ENCODE measurements around the gene PEAK1.
"Not testable (repeated sequence)": the region's sequence is repeated elsewhere in the genome, so short reads cannot be mapped to it uniquely, and the experiment has no call there.

Gene PEAK1

DNA sequence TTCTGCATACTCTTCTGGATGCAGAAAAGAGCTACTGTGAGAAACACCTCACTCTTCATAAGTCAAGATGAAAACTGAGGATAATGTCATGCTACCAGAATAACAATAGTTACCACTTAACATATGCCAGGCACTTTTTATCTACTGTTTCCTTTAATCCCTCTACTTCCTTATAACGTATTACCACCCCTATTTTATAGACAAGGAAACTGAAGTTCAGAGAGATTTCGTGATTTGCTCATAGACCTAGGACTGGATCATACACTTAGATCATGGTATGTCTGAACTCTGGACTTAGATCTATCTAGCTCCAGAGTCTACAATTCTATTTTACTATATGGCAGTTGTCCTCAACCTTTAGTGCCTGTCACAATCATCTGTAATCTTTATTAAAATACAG lies 193.3 kb downstream of the PEAK1 start:
- no peak for DNase-seq (ENCODE audit: low read depth, low spot score)

DNA sequence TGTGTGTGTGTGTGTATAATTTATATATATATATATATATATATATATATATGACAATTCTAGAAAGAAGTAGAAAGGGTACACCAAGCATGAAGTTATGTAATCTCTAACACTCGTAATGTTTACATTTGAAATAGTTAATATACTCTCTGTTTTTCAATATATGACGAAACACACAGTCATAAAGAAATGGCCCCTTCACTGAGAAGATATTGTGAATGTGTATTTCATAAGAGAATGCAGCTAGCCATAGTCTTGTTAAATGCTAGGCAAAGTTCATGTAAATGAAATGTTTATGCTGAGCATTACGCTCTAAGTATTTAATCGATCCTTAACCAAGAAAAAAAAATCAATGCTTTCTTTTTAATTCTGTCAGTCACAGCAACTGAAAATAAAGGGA lies 194.3 kb downstream of the PEAK1 start:
- DNase-seq (ENCODE audit: low read depth, low spot score): no peak

DNA sequence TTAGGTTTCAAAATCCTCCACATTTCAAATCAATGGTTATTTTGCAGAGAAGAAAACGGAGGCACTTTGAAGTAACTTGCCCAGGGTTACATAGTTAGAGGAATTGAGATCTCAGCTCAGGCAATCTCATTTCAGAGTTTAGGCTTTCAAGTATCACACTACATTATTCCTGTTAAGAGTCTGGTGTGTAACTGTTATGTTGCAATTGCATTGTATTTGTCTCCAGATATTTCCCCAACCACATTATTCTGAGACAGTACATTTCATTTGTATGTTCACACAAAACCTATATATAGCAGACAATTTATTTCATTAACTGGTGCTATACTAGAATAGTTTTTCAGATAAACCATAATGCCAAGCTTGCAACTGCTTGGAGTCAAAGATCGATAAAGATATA lies 194.8 kb downstream of the PEAK1 start:
- DNase-seq (ENCODE audit: low read depth, low spot score): no peak

DNA sequence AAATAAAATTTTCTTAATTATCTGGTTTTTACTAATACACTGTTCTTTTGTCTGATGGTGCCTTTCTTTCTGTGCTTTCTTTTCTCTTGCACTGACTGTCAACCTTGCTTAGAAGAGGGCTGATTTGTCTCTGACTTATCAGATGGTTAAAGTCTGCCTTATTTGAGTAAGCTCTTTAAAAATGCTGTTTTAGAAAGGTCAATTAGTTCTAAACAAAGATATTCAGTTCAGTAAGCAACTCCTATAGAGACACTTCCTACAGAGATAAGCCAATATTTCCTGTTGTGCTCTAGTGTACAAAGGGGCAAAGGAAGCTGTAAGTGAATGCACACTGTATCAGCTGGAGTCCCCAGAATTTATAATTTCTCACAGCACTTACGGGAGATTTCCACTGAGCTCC lies 195.6 kb downstream of the PEAK1 start:
- no peak for DNase-seq (ENCODE audit: low read depth, low spot score)

DNA sequence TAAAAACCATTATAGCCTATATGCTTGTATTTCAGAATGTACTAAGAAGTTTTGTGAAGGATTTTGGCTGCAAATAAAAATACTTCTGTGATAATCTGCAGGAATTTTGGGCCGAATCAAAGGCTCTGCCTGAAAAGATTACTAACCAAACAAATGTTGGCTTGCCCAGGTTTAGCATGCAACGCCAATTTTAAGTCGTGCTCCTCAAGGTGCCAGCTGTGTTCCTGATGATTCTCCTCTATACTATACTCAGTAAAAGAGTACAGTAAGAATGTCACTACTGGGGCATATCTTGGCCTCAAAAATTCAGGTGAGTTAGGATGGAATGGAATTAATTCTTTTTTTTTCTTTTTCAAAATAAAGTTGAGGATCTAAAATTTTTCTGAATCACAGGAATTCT lies 198.2 kb downstream of the PEAK1 start:
- no peak for DNase-seq (ENCODE audit: low read depth, low spot score)

DNA sequence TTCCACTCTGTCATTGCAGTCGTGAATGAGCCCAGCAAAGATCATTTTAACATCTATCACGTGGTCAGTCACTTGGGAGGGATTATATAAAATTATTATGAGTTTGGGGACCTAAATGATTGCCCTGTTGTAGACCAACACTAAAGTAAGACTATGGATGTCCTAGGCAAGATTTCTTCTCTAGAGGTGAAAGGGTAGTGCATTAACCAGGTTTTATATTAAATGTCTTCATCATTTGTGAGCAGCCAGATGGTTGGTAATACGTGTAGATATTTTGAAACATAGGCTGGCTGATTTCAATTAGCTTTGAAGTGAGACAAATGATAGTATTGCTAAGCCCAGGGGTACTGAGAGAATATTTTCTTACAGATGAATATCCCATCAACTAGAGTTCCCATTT lies 198.7 kb downstream of the PEAK1 start:
- no peak for DNase-seq (ENCODE audit: low read depth, low spot score)

DNA sequence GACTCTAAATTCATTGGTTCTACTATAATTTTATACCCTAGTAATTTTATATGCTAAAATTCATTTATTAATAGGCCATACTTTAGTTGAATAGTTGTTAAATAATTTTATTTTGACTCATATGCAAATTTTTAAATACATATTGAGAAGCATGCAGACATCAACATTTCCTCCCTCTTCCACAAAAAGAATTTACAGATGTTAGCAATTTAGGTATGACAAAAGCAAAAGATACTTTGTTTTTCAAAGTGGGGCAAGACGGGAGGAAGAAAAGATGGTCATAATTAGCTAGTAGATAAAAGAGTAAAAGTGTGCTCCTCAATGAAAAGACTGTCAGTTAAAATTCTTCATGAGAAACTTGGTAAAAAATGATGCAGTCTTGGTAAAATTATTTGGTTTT lies 200.1 kb downstream of the PEAK1 start:
- no peak for DNase-seq (ENCODE audit: low read depth, low spot score)

DNA sequence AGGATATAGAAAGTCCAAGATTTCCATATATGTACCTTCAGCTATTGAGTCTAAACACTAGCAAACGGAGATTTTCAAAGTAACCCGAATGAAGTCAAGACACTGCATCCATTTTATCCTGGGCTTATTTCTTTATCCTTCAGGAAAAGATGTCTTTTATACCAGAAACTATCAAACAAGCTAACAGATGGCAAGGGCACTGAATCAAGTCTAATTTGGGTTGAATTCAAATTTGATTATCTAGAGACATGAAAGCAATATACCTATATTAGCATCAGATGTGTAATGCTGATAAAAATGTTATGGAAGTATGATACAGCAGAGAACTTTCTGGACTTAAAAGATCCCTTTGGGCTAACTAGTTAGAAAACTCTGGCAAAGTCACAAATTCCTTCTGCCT lies 210.7 kb downstream of the PEAK1 start:
- DNase-seq (ENCODE audit: low read depth, low spot score): no peak

DNA sequence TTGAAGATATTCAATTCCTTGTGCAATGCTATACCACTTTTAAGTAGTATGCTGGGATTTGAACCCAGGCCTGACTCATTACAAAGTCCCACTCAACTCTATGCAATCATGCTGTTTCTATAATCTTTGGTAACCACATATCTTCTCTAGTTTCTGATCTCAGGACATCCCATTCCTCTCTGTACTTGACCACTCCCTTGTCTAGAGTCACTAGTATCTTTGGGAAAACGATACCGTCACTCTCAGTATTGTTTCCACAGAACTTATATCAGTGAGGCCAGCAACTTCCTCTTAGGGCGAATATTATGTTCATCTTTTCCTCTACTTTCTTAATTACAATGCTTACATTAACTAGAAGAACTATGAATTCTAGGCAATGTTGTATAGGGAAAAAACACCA lies 211.7 kb downstream of the PEAK1 start:
- no peak for DNase-seq (ENCODE audit: low read depth, low spot score)

DNA sequence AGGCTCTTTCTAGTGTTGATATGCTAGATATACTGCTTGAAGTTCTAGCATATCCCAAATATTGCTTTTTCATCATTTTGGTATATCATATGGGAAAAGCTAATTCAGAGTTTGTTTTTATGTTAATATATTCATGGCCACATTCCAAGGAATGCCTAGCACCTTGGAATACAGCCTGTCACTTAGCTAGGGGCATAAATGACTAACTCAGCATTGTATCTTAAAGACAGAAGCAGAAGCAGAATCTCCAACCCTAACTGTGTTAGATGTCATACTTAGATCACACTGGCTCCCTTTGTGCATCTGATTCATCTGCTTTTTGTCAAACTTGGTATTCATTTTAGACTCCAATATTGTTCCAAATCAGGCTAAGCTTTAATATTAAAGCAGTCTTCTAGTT lies 218.2 kb downstream of the PEAK1 start:
- no peak for DNase-seq (ENCODE audit: low read depth, low spot score)

DNA sequence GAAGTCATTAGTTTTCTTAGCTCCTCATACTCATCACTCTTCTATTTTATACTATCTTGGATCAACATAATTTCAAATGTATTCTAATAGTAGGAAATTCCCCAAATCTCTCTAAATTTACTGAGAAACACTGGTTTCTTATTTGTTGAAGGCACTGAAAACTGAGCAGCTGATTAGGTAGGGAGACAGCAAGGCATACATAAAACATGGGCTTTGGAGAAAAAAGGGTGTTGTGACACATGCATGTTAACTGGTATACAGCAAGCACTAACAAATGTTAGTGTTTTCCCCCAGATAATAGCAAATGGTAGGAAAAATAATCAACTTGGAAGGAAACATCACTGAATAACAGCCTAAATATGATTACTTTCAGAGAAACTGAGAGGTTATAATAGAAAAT lies 223.5 kb downstream of the PEAK1 start:
- DNase-seq (ENCODE audit: low read depth, low spot score): no peak

DNA sequence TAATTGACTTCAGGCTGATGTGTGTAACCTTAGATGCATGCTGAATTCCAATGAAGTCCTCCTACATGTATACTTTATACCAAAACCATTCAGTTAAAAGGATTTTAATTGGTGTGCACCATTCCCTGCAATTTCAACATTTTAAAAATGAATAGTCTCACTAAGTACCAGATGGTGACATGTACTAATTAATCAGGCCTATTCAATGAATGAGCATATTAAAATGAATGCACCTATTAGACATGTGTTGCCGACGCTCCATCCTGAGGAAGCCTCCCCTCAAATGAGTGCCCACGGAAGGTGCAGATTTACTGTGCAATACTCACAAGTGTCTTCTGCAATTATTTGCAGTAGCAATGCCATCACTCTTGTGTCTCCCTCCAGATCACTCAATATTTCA lies 224.3 kb downstream of the PEAK1 start:
- DNase-seq (ENCODE audit: low read depth, low spot score): no peak

DNA sequence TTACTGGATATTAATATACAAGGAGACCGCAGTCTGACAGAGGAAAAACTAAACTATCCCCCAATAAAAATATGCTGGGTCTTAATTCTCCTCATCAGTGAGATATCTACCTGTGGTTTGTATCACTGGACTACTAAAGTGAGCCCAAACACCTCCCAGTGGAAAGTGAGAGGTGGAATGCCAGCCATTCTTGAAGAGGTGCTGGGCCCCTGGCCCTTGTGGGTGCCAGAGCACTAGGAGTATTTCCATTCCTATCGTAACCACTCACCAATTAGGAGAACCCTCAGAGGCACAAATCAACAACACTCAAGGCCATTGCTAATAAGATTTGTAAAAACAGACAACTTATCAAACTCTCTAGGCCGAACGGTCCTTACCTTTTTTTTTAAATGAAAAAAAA lies 227.5 kb downstream of the PEAK1 start:
- DNase-seq (ENCODE audit: low read depth, low spot score): no peak

DNA sequence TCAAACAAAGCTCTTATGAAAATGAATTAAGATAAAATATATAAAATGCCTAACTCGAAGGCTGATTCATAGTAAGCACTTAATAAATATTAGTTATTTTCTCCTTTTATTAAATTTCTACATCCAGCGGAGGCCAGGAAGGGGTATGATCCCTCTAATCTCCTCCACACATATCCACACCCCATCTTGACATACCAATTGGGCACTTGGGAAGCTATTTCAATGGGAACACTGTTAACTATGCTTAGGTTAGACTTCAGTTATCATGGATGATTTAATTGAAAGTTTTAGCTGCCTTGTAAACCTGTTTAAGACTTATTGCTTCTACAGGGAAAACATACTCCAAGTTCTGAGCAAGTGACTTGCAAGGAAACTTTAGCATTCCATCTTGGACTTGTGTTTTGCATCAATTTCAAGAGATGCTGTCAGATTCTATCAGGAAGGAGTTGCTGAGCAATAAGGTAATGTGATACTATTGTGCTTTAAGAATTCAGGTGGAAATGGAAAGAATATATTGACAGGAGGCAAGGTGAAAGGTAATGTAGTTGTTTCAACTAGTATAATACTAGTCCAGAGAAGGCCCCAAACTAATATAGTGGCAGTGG lies 228.6 kb downstream of the PEAK1 start:
- DNase-seq (ENCODE audit: low read depth, low spot score): no peak

DNA sequence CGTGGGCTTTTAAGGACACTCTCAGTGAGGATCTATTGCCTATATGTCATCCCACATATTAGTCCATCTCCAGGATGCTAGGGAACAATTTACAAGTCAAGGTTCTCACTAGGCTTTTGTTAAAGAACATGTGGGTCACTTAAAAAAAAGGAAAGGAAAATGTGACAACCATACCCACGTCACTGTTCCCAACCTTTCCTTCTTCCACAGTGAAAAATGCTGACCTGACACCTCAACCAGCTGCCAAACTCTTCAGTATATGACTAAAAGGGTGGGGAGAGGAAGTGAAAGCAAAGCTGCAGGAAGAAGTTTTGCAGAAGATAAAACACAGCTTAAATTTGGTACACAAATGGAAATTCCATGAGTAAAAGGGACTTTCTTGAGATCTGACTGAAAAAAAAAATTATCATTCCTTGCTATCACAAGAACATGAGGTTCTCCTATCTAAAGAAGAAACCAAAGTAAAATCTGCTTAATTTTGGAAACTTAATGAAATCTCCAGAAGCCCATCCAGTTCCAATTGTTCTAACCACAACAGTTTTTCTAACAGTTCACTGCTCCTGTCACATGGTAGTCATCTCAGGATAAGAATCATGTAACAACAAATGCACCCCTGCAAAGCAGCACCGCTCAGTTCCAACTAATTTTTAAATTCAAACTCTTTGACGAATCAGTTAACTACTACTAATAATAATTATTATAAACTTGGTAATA lies 232.0 kb downstream of the PEAK1 start:
- no peak for DNase-seq (ENCODE audit: low read depth, low spot score)

DNA sequence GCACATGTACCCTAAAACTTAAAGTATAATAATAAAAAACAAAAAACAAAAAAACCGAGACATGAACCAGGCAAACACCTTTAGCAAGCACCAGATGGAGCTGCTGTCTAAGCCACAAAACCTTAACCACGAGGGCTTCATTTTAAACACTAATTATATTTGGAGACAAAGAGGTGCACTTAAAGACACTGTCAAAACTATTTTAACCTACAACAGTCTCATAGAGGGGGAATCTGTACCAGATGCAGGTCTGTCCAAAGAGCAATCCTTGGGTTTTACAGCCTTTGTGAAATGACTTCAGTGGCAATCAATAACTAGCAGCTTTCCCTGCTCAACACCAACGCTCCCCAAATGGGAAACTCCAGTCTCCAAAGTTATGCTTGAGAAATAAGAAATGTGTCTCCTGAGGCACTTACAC lies 233.3 kb downstream of the PEAK1 start:
- DNase-seq (ENCODE audit: low read depth, low spot score): no peak

DNA sequence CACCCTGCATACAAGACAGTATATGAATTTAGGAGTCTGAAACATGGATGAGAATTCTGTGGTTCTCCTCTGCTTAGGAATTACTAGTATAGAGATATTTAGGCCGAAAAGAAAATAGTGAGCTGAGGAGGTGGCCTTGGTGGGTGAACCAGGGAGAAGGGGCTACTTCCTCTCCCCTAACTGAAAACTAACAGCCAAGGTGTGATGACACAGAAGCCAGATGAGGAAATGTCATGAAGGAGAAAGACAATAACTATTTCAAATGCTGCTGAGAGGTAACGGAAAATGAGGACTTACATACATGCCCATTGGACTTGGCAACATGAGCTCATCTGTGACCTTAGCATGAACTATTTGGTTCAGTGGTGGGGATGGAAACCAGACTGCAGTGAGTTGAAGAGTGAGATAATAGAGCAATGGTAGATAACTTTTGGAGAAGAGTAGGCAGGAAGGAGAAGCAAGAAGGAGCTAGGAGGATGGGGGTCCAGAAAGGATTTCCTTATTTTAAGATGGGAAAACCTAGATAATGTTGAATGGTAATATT lies 234.6 kb downstream of the PEAK1 start:
- DNase-seq (ENCODE audit: low read depth, low spot score): no peak

DNA sequence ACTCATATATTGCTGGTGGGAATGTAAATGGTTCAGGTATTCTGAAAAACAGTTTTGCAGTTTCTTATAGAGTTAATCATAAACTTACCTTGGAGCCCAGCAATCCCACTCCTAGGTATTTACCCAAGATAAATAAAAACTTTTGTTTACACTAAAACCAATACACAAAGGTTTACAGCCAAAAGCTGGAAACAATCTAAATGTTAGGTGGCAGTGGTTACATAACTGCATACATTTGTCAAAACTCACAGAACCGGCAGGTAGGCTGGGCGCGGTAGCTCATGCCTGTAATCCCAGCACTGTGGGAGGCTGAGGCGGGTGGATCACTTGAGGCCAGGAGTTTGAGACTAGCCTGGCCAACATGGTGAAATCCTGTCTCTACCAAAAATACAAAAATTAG lies 235.6 kb downstream of the PEAK1 start:
- DNase-seq (ENCODE audit: low read depth, low spot score): not testable (repeated sequence)

DNA sequence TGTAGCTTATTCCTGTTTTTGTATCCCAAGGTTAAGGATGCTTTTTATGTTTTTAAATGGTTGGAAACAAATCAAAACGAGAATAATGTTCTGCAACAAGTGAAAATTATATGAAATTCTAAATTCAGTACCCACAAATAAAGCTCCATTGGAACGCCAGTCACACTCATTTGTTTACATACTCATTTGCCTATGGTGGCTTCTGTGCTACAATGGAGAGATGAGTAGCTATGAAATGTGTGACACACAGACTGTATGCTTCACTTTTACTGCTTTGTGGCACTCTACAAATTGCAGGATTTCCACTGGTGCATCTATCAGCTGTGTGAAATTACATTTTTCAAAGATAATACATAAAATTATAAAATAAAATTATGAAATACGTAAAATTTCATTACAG lies 236.8 kb downstream of the PEAK1 start:
- DNase-seq (ENCODE audit: low read depth, low spot score): no peak

DNA sequence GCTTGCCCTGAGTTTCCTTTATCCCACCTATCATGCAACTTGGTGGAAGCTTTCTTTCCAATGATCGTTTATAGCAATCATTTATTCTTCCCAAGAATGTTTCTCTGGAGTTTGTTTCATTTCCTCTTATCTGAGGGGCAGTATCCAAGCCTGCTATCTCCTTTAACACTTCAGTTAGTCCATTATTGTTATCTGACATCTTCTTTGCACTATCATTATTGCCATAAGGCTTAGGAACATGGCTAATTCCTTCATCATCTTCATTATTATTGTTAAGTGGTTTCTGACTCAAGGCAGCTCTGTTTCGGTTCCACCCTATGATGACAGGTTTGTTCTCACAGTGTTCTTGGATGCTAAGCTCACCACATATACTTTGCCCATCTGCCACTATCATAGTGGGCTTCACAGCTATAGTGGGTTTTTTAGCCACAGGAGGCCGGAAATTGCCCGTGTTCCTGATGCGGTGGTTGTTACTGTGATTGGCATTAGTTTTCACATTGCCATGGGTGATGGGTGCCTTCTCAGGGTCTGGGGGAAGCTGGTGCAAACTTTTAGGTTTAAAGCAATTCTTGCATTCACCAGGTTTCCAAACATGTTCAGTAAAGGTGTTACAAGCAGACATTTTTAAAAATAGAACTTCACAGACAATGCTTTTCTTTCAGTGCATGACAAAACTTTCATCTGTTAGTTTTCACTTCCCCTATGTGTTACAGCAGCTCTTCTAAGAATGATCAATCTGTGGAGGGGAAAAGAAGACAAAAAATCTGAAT lies 238.4 kb downstream of the PEAK1 start:
- DNase-seq (ENCODE audit: low read depth, low spot score): no peak

DNA sequence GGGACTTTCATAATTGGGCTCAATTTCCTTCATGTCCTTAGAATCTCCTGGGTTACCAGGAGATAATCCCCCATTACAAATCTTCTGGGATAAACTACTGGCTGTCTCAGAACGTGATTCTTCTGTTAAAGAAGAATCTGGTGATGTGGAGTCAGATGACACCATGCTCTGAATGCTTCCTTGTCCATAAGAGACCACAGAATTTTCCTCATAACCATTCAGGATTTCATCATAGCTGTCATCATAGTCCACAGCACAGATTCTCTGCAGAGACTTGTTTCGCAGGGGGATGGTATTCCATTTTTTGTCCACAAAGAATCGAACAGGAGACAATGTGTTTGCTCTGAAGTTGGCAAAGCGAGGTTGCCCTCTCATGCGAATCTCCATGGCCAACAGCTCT lies 239.1 kb downstream of the PEAK1 start:
- DNase-seq (ENCODE audit: low read depth, low spot score): no peak

DNA sequence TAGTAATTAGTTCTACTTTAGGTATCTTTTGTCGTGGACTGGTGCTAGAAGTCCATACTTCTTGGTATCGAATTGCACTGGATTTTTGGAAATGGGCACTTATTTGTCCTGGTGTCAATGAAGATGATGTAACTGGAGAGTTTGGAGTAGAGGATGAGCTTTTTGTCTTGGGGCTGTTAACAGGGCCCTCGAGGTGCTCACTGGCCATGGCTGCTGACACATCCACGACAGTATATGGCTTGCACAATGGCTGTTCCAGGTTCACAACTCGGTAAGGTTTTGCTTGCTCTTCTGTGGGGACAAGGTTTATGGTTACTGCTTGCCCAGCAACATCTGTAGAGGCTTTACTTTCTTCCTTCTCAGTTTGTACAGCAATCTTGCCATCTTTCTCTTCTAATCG lies 239.6 kb downstream of the PEAK1 start:
- DNase-seq (ENCODE audit: low read depth, low spot score): no peak

DNA sequence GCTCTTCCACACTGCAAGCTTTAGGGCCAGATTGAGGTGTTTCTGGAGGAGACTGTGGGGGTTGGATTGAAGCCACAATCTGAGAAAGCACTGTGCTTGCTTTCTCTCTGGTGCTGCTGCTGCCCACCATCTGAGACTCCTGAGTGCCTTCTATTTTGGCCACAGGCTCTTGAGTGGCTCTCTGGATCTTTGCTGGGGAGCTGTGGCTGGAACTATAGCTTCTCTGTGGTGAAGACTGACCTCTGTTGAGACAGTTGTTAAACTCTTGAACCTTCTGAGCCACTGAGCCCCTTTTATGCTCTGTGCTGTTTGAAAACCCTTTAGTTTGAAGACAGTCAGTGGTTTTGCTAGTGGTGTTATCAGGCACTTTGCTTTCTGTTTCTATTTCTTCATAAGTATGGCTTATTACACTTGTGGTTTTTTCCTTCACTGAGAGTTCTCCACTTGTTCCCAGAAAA lies 240.3 kb downstream of the PEAK1 start:
- DNase-seq (ENCODE audit: low read depth, low spot score): no peak

Data from activated naive CD8-positive, alpha-beta T cell treated with anti-CD3 and anti-CD28 coated beads, Interleukin-2, amount 50 U/mL, for 16 hours (primary cell).